SHP77 (cell line): ENCODE measurements around the gene SGIP1.
"Not testable (repeated sequence)": the region's sequence is repeated elsewhere in the genome, so short reads cannot be mapped to it uniquely, and the experiment has no call there.

Source experiments
- DNase-seq, 2 experiments: peaks; one replicate each; lab custom pipeline; 2025; lab: John Stamatoyannopoulos, UW

The SGIP1 gene

DNA sequence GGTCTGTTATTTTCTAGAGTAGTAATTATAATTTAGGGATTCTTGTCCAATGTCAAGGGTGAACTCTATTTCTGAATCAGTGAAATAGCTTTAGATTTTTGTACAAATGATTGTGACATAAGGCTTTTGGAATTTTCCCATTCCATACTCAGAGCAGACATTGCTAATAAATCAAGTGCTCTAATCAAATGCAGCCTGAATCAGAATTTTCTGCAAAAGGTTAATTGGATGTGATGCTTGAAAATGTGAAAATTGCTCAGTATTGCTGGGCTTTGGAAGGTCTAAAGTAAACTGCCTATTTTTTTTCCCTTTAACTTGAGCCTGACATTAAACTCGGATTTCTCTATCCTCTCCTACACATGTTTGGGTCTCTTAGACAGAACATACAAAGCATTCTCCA, 23.2 kb downstream of the SGIP1 start:
- no peak for DNase-seq

DNA sequence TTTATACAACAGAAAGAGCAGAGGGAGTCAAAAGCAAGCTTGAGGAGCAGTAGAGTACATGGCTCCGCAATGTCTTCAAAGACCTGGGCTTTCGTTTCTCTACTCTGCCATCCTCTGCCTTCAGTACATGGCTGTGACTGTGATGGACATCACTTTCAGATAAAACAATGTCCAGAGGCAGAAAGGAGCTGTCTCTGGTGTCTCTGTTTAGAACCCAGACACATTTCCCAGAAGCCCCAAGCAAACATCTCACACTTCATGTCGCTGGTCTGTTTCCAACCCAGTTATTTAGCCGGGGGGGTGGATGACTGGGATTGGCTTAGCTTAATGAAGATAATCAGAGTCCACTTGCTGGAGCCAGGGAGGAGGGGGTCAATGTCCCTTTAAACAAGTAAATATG, 25.6 kb downstream of the SGIP1 start:
- no peak for DNase-seq

DNA sequence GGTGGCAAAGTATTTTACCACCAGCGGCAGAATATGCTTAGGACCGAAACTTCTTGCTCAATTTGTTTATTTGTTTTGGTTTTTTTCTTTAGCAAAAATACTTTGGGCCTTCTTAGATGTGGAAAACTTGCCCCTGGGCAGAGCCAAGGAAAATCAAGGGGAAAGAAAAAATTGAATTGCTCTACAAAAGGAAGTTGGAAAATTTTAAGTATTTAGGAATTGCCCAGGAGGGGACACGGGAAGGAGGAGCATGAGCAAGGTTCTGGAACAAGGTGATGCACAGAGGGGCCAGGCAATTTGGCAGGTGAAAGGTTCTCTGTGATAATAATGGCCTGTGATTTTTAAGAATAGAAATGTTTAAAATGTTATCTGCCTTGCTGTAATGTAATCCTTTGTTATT, 28.6 kb downstream of the SGIP1 start:
- DNase-seq: no peak

DNA sequence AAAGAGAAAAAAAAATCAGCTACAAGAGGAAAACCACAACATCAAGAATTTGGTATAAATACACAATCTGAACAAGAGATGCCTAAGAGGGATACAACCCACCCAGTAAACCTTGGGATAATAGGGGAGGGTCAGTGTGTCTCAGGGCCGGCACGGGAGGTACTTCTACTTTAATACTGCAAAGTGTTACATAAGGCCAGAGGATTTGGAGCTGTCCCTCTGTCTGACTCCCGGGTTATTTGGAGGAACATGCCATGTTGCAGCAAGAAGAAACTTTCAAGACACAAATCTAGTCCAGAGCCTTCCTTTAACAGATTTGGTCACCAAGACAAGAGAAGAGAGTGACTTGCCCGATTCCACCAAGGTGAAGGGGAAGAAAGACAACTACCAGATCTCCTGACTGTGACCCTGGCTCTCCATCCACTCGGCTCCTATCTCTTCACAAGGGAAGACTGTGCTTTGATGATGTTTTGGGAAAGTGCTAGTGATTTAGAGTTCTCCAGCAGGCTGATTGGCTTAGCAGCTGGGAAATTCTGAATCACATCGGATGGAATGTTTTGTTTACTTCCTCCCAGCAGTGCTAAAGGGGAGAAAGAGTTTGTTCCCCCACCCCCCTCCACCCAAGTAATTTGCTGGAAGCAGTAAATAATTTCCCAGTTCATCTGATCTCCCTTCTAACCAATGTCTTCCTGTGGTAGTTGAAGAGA, 29.3 kb downstream of the SGIP1 start:
- DNase-seq: no peak

DNA sequence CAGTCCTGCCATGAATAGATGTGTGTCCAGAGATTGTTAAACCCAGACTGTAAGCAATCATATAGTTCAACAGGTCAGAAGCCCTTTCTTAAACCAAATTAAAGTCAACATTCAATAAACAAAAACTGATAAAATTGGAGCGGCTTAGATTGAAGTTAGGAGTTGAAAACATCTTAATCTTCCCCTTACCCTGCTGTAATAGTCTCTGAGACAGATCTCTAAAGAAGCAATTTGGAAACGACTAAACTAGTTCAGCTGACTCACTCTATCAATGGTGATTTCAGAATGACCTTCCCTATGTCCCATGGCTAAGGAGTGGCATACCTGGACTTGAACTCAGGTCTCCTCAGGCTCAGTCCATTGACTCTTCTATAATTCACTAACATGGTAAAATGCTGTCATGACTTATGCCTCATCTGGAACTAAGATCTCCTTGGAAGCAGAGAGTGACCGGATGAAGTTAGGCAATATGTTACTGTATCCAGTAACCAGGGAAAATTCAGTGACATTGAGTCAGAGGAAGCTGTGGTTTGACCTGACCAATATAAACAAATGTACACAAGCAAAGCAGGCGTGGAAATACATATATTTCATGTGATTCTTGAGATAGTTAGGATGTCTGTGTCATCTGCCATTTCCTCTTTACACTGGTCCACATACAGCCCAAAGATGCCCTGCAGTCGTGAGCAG, 30.1 kb downstream of the SGIP1 start:
- no peak for DNase-seq

DNA sequence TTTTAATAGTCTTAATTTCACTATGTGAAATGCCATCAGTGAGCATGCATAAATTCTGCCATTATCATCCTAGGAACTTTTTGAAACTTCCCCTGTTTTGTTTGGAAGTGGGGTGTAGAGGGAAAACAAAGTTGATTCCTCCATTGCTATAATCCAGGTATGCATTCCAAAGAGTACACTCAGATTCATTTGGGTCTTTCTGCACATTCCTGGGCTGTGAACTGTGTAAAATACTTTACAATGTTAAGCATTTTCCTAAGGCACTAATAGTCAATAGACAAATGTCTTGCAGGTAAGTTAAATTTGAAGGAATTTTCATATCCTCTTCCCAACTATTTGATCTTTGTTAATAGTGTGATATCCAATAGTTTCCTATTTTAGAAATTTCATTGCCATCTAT, 36.2 kb downstream of the SGIP1 start:
- no peak for DNase-seq

DNA sequence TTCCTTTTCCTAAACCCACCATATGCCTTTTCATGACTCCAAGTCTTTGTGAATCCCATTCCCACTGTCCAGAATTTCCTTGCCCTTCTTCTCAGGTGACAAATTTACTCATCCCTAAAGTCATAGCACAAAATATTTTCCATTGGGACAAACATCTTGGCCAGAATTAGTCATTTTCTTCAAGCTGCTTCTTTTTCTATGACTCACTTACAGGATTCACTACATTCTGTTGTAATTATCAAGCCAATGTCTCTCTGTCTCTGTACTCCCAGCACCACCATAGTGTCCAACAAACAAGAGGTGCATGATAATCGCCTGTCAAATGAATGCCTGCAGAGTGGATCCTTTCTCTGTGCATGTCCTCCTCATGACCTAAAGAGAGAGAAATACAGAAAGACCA, 37.8 kb downstream of the SGIP1 start:
- DNase-seq: no peak

DNA sequence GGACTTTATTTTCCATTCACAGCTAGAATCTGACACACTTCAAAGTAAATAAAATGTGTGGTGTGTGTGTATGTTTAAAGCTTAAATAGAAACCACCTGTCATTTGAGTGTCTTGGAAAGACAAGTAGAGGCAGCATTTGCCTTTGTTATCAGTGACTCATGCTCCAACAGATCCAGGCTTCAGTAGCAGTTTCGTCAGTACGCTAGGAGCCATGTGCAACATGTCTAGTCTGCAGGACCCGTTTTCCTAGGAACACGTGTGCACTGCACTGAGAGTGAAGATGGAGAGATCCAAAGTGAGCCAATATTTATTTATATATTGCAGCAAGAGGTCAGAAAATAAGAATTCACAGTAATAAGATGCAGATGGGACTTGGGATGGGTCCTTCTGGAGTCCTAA, 41.8 kb downstream of the SGIP1 start:
- DNase-seq: peak; percentile 84 to 87

DNA sequence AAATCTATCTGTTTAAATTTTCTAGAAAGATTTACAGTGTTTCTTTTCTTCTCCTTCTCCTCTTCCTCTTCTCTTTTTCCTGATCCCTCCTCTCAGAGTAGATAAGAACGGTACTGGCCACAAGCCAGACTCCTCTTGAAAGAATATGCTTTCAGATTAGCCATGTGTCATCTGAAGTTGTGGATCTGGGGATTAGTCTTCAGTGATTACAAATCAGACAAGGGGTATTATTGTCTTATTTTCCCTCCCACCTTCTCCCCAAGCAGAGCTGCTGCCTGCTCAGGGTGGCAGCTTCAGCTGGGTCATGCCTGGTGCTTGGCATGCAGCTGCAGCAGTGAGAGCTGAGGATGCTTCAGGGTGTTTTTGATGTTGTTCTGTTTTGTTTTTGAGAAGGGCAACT, 42.7 kb downstream of the SGIP1 start:
- peak in 1 of 2 experiments; percentile 17 for DNase-seq

DNA sequence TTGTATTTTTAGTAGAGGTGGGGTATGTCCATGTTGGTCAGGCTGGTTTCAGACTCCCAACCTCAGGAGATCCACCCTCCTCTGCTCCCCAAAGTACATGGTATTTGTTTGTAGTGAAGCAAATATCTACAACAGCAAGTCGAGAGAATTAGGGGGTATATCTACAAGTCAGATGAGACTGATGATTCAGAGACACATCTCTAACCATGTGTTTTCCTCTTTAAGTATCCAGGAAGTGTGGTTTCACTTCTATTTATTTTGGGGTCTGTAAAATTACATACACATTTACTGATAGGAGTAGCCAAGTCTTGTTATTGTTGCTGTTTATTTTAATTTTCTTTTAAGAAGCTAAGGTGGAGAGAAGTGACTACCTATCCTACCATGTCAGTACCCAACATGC, 44.9 kb downstream of the SGIP1 start:
- no peak for DNase-seq

DNA sequence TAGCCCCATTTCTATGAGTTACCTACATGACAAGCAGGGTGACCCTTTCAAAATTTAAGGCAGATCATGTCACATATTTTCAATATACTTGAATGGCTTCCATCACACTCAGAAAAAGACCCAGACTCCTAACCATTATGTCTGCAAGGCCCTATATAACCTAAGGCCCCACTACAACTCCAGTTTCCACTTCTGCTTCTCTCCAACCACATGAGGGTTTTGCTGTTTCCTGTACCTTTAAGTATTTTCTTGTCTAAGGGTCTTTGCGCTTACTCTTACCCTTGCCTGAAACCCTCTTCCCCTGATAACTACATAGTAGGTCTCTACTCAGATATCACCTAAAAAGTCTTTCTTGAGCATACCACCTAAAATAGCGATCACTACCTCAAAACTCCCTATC, 46.1 kb downstream of the SGIP1 start:
- no peak for DNase-seq

DNA sequence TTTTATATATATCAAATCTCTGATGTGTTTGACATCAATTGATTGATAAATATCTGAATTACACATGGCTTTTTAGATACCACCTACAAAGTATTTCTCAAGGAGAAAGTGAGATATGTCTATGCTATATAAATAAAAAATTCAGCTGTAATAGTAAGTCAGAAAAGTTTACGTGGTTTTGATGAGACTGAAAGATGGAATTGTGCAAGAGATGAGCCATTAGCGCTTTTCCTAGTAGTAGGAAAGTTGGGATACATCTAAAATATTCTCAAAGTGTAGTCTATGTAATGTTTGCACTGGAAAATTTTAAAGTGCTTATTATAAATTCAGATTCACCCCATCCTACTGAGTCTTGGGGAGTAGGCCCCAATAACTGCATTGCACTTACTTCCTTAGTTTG, 49.1 kb downstream of the SGIP1 start:
- no peak for DNase-seq

DNA sequence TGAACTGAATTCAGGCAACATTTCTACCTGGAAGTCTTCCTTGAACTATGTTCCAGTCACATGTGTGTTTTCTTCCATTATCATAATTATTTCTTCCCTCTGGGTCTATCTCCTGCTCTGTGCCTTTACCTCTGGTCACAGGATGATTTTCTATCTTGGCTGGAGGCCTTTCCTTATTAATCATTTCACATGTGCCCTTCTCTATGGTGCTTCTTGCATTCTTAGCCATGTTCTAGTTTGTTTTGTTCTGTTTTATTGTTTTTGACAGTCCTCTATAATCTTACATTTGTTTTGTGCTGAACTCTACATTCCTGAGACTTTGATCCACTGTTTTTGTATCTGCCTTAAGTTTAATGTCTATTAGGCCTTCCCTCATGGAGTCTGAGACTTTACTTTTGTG, 51.0 kb downstream of the SGIP1 start:
- DNase-seq: no peak

DNA sequence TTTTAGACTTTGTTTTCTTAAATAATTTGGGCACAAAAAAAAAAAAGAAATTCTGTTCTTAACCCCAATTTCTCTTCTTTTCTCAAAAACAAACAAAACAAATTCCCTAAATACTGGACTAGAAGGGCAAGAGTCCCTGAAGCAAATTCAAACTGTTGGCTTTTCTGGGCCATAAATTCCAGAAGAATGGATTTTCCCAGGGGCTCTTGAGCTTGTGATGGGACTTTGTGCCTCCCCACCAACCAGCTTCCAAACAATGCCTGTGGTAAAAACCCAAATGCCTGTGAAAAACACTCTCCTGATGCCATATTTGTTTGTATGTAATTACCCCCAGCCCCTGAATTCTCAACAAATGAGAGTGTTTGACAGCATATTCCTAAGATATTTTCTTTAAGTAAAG, 55.4 kb downstream of the SGIP1 start:
- no peak for DNase-seq

DNA sequence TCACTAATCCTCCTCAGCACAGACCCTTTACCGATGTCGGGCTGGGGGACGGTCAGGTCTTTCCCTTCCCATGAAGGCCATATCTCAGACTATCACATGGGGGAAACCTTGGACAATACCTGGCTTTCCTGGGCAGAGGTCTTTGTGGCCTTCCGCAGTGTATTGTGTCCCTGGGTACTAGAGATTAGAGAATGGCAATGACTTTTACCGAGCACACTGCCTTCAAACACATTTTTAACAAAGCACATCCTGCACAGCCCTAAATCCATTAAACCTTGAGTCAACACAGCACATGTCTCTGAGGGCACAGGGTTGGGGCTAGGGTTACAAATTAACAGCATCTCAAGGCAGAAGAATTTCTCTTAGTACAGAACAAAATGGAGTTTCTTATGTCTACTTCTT, 58.2 kb downstream of the SGIP1 start:
- DNase-seq: not testable (repeated sequence)

DNA sequence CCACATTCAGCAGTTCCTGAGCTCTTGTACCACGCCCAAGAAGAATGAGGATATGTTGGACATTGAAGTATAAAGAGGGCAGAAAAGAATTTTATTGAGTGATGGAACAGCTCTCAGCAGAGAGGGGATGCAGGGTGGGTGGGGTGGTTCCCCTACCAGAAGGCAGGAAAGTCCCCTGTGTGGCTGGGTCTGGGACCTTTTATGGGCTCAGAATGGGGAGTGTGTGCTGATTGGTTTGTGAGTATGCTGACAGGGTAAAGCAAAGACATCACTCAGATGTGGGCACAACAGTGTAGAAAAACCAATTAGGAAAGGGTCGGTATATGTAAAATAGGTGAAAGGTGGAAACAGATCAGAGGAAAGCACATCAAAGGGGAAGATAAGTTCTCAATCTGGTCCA, 62.2 kb downstream of the SGIP1 start:
- DNase-seq: no peak

DNA sequence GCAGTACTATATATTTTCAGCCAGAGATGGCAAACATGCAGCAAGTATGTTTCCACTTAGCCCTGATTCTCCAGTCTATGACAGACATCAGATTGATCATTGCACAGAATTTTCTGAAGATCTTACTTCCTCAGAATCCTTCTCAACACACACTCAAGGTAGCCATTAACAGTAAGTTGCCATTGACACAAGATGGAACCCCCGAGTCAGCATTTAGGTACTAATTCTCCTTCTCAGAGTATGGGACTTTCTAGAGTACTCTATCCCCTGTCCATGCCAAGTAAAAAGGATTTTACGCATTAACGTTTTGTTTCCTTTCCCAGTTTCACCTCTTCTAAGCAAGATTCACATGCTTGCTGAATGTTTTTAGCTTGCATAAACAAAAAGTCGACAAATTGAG, 63.5 kb downstream of the SGIP1 start:
- DNase-seq: no peak

DNA sequence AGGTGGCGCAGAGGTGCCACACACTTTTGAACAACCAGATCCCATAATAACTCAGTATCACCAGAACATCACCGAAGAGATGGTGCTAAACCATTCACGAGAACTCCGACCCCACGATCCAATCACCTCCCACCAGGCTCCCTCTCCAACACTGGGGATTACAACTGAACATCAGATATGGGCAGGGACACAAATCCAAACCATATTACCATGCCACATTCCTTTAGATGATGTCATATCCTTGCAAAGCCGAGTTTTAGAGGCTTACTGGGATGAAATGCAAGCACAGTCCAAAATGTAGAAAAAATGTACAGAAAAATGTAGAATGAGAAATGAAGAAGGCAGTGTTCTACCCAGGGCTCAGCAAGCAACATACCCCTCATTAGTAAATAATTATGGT, 64.7 kb downstream of the SGIP1 start:
- no peak for DNase-seq

DNA sequence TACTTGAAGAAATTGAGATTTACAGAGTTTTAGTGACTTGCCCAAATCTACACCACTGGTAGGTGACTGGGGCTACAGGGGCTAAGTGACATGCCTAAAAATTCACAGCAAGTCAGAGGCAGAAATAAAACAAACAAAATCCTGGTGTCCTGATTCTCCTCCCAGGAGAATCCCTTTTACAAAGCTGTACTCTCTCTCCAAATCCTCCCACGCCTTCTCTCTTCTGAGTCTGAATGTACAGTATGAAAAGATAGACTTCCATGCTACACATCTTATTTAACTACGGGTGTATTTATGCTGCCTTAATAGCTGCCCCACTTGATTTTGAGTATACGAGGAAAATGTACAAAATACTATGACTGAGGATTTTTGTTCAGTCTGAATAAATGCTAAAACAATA, 65.4 kb downstream of the SGIP1 start:
- no peak for DNase-seq

DNA sequence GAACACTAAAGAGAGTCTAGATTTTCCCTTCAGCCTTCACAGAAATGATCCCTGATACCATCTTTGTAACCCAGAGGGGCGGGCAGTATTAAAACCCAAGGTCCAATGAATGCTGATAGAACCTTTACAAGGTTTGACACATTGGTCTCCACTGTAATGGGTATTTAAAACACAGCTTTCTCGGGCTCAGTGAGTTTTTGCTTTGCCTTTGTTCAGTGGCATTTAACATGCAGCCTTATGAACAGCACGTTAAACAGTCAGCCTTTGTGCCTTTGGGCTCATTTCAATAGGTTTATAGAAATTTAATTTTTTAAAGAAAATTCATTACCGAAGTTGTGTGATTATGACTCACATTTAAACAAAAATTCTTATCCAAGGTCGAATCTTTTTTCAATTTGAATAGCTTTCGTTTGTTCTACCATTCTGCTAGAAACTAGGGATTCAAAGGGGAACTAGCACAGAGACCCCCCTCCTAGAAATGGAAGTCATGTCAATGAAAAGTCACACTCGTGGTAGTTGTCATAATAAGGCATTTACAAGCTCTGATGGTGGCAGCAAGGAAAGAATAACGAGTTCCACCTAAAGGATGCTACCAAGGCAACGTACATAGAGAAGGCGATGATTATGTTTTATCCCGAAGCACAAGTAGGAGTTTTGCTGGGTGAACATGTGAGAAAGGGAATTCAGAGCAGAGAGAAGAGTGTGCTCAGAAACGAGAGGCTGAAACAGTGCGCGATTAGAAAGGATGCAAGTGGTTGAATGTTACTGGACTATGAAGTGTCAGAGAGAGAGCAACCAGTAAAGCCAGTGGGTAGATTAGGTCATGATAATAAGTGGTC, 66.2 kb downstream of the SGIP1 start:
- DNase-seq: no peak

DNA sequence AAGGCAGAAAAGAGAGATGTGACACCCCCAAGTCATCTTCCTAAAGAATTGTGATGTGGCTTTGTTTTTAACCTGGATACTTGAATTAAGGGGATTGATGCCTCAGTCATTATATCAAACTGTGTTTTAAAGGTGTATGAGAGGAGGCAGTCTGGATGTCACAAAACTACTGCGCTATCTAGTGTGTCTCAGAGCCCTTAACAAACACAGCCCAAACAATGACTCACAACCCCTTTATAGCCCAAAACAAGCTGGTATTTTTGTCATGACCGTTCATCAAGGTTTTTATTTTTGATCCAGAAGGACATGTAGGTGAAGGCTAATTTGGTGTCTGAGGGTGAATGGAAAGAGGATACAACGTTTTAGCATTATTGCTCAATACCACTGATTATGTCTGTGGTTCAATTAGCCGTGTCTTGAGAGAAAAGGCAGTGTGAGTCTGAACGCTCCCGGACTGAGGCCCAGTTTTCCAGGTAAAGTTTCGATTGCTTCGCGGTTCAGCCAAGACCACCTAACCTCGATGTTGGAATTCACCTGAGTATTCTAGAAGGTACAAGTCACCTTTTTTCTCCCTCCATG, 71.6 kb downstream of the SGIP1 start:
- DNase-seq: no peak

DNA sequence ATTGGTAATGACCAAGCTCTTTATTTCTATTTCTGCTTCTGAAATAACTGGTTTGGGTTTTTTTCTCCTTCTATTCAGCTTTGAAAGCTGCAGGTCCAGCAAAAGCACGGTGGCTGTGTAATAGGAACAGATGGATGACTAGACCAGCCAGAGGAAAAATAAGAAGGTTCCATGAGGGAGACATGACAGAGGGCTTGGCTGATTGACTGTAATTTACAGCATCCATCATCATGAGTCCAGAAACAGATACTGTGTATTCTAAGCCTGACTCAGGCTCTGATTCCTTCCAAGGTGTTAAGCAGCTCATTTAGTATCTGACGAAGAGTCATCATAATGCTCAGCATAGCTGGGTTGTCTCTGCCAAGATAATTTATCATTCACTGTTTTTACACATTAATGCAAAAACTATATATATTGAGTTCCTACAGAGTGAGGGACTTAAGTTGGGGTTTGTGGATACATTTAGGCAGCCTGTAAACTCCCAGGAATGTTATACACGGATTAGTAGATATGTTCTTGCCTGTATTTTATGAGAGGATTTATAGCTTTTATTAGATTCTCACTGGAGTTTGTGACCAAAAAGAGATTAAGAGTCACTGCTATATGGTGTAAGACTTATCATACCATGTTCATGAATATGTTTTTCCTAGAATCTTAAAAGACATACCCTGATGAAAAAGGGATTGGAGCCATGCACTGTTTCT, 72.6 kb downstream of the SGIP1 start:
- no peak for DNase-seq
